ENCODE data around the gene SERHL2.
A peak's percentile ranks its signal among the peaks of the same experiment; 100 is the strongest.
"Not testable (repeated sequence)": the region's sequence is repeated elsewhere in the genome, so short reads cannot be mapped to it uniquely, and the experiment has no call there.

SERHL2 gene

GRCh38 chr22:42575996-42576574, 22.3 kb downstream of the SERHL2 start:
- peaks cover 28% of the 10 kb centered on the region for H3K36me3 ChIP-seq (ENCODE audit: low read depth)
- DNase-seq (ENCODE audit: low spot score); H3K4me3 ChIP-seq (ENCODE audit: severe bottlenecking); H3K27ac ChIP-seq (ENCODE audit: poor library complexity, severe bottlenecking); ATAC-seq (ENCODE audit: low read depth); H3K4me1 ChIP-seq (ENCODE audit: insufficient read depth, poor library complexity, severe bottlenecking); H3K27me3 ChIP-seq (ENCODE audit: insufficient read depth, poor library complexity, severe bottlenecking); H3K9me3 ChIP-seq (ENCODE audit: severe bottlenecking): not testable (repeated sequence)

- H3K9me3 ChIP-seq (ENCODE audit: severe bottlenecking); H3K27me3 ChIP-seq (ENCODE audit: insufficient read depth, poor library complexity, severe bottlenecking); H3K4me1 ChIP-seq (ENCODE audit: insufficient read depth, poor library complexity, severe bottlenecking); H3K27ac ChIP-seq (ENCODE audit: poor library complexity, severe bottlenecking); ATAC-seq (ENCODE audit: low read depth); H3K4me3 ChIP-seq (ENCODE audit: severe bottlenecking); DNase-seq (ENCODE audit: low spot score): not testable (repeated sequence)
- peaks cover 28% of the 10 kb centered on the region for H3K36me3 ChIP-seq (ENCODE audit: low read depth)
These were observed 23.4 kb downstream of the SERHL2 start for GRCh38 chr22:42577141-42577540.

GRCh38 chr22:42577623-42578240, 24.0 kb downstream of the SERHL2 start:
- H3K27ac ChIP-seq (ENCODE audit: poor library complexity, severe bottlenecking): no peak overlapping the region
- H3K36me3 ChIP-seq (ENCODE audit: low read depth): peaks cover 29% of the 10 kb centered on the region
- no peaks in the 10 kb centered on the region for H3K27me3 ChIP-seq (ENCODE audit: insufficient read depth, poor library complexity, severe bottlenecking)
- H3K4me3 ChIP-seq (ENCODE audit: severe bottlenecking): no peak overlapping the region
- DNase-seq (ENCODE audit: low spot score) (no peak), ATAC-seq (ENCODE audit: low read depth) (no peak)
- H3K4me1 ChIP-seq (ENCODE audit: insufficient read depth, poor library complexity, severe bottlenecking): no peaks in the 10 kb centered on the region
- TF ChIP-seq CTCF (IDR thresholded peaks at IDR 0.05; ENCODE audit: poor library complexity, severe bottlenecking): no peak
- H3K9me3 ChIP-seq (ENCODE audit: severe bottlenecking): no peaks in the 10 kb centered on the region

- H3K4me3 ChIP-seq (ENCODE audit: severe bottlenecking); H3K4me1 ChIP-seq (ENCODE audit: insufficient read depth, poor library complexity, severe bottlenecking); DNase-seq (ENCODE audit: low spot score); H3K9me3 ChIP-seq (ENCODE audit: severe bottlenecking); H3K27ac ChIP-seq (ENCODE audit: poor library complexity, severe bottlenecking); H3K27me3 ChIP-seq (ENCODE audit: insufficient read depth, poor library complexity, severe bottlenecking); ATAC-seq (ENCODE audit: low read depth): not testable (repeated sequence)
- H3K36me3 ChIP-seq (ENCODE audit: low read depth): peaks cover 31% of the 10 kb centered on the region
These were observed 26.3 kb downstream of the SERHL2 start for GRCh38 chr22:42580040-42580439.

- H3K27ac ChIP-seq (ENCODE audit: poor library complexity, severe bottlenecking): peak overlapping the region; percentile 52
- peak overlapping the region; percentile 86 for H3K4me3 ChIP-seq (ENCODE audit: severe bottlenecking)
- H3K9me3 ChIP-seq (ENCODE audit: severe bottlenecking); DNase-seq (ENCODE audit: low spot score); H3K27me3 ChIP-seq (ENCODE audit: insufficient read depth, poor library complexity, severe bottlenecking); H3K4me1 ChIP-seq (ENCODE audit: insufficient read depth, poor library complexity, severe bottlenecking): not testable (repeated sequence)
- ATAC-seq (ENCODE audit: low read depth): peak; percentile 69
- peaks cover 43% of the 10 kb centered on the region for H3K36me3 ChIP-seq (ENCODE audit: low read depth)
These were observed 27.5 kb downstream of the SERHL2 start for GRCh38 chr22:42581194-42581761.

- H3K36me3 ChIP-seq (ENCODE audit: low read depth): peaks cover 51% of the 10 kb centered on the region
- TF ChIP-seq CTCF (IDR thresholded peaks at IDR 0.05; ENCODE audit: poor library complexity, severe bottlenecking): no peak
These were observed 28.3 kb downstream of the SERHL2 start for GRCh38 chr22:42581762-42582716.

More at GRCh38 chr22:42581762-42582716, 28.3 kb downstream of the SERHL2 start:
- Histone ChIP-seq H3K9me3 (ENCODE audit: severe bottlenecking) (no peaks in the 10 kb centered on the region), H3K27ac (ENCODE audit: poor library complexity, severe bottlenecking) (peak overlapping the region; percentile 52), H3K27me3 (ENCODE audit: insufficient read depth, poor library complexity, severe bottlenecking) (no peaks in the 10 kb centered on the region), H3K4me1 (ENCODE audit: insufficient read depth, poor library complexity, severe bottlenecking) (no peaks in the 10 kb centered on the region), H3K4me3 (ENCODE audit: severe bottlenecking) (peak overlapping the region; percentile 86)
- DNase-seq (ENCODE audit: low spot score) (peak; percentile 74), ATAC-seq (ENCODE audit: low read depth) (peak; percentile 85)
